Neural crest cell (in vitro differentiated cells): Measurements from ENCODE around the gene SMIM24. TPM values are rescaled to one million over a fixed set of nuclear protein-coding genes. Genes with fewer than 3 reads are reported as not detected.

Experiments used
- DNase-seq: peaks from one replicate; pipeline ENCODE4 v3.0.0; 2021; ENCODE audit warnings: low read depth, mixed read lengths, low spot score
- H3K27ac Mint-ChIP-seq: one replicate; pipeline ENCODE4 v1.8.0; 2021; ENCODE audit warnings: mild to moderate bottlenecking, mixed read lengths; ENCODE audit not compliant: unreplicated experiment
- H3K27me3 Mint-ChIP-seq: 2 replicates; pipeline ENCODE4 v1.8.0; 2021; ENCODE audit warnings: low read depth, mild to moderate bottlenecking, mixed read lengths
- H3K36me3 Mint-ChIP-seq: 2 replicates; pipeline ENCODE4 v1.8.0; 2021; ENCODE audit warnings: low read depth, mild to moderate bottlenecking, mixed read lengths
- H3K4me1 Mint-ChIP-seq: 2 replicates; pipeline ENCODE4 v1.8.0; 2021; ENCODE audit warnings: mixed read lengths
- H3K4me3 Mint-ChIP-seq: one replicate; pipeline ENCODE4 v1.8.0; 2021; ENCODE audit warnings: mild to moderate bottlenecking, mixed read lengths
- H3K9me3 Mint-ChIP-seq: 2 replicates; pipeline ENCODE4 v1.8.0; 2021; ENCODE audit warnings: mixed read lengths
- CTCF ChIP-seq: fragments of 200-600 bp; sonication (generic); conservative IDR thresholded peaks from 2 replicates; pipeline ENCODE4 v1.5.0; 2021; ENCODE audit warnings: antibody characterized with exemption, mild to moderate bottlenecking
- total RNA-seq: library from RNA; stranded (reverse); gene quantifications from 2 replicates; pipeline ENCODE4 v1.2.1, GENCODE V29; 2021

Gene SMIM24
- total RNA-seq, 1 donor from 2014 or later = not detected

GRCh38 chr19:3466635-3467034, 13.7 kb downstream of the SMIM24 start:
- DNase-seq = no peak
- H3K36me3 Mint-ChIP-seq = no peaks in the 10 kb centered on the region
- peaks cover 5% of the 10 kb centered on the region for H3K4me1 Mint-ChIP-seq
- peaks cover 80% of the 10 kb centered on the region for H3K27me3 Mint-ChIP-seq
- TF ChIP-seq CTCF = no peak
- H3K4me3 Mint-ChIP-seq = no peak overlapping the region
- peaks cover 4% of the 10 kb centered on the region for H3K9me3 Mint-ChIP-seq
- H3K27ac Mint-ChIP-seq = no peak overlapping the region

- Mint-ChIP-seq H3K36me3 (no peaks in the 10 kb centered on the region), H3K4me3 (no peak overlapping the region), H3K27me3 (peaks cover 81% of the 10 kb centered on the region), H3K4me1 (peaks cover 5% of the 10 kb centered on the region), H3K27ac (no peak overlapping the region), H3K9me3 (peaks cover 4% of the 10 kb centered on the region)
- no peak for TF ChIP-seq CTCF
- DNase-seq = no peak
Measured at GRCh38 chr19:3465552-3465951, 14.8 kb downstream of the SMIM24 start.

GRCh38 chr19:3464587-3465235, 15.6 kb downstream of the SMIM24 start:
- TF ChIP-seq CTCF = no peak
- H3K4me3 Mint-ChIP-seq = no peak overlapping the region
- no peak for DNase-seq

GRCh38 chr19:3463714-3464586, 16.4 kb downstream of the SMIM24 start:
- no peak for TF ChIP-seq CTCF
- no peak overlapping the region for H3K4me3 Mint-ChIP-seq
- H3K27ac Mint-ChIP-seq = no peak overlapping the region
- H3K27me3 Mint-ChIP-seq = peaks cover 80% of the 10 kb centered on the region
- DNase-seq = no peak
- H3K4me1 Mint-ChIP-seq = peaks cover 9% of the 10 kb centered on the region
- H3K36me3 Mint-ChIP-seq = no peaks in the 10 kb centered on the region
- H3K9me3 Mint-ChIP-seq = peaks cover 4% of the 10 kb centered on the region

More at GRCh38 chr19:3464587-3465235, 15.6 kb downstream of the SMIM24 start:
- Mint-ChIP-seq H3K36me3 (no peaks in the 10 kb centered on the region), H3K4me1 (peaks cover 5% of the 10 kb centered on the region), H3K9me3 (peaks cover 4% of the 10 kb centered on the region), H3K27ac (no peak overlapping the region), H3K27me3 (peaks cover 80% of the 10 kb centered on the region)

GRCh38 chr19:3462991-3463713, 17.2 kb downstream of the SMIM24 start:
- TF ChIP-seq CTCF = no peak
- H3K9me3 Mint-ChIP-seq = peaks cover 2% of the 10 kb centered on the region
- no peak overlapping the region for H3K4me3 Mint-ChIP-seq
- no peak for DNase-seq
- H3K27ac Mint-ChIP-seq = no peak overlapping the region
- no peaks in the 10 kb centered on the region for H3K36me3 Mint-ChIP-seq
- H3K27me3 Mint-ChIP-seq = peaks cover 83% of the 10 kb centered on the region
- H3K4me1 Mint-ChIP-seq = peaks cover 14% of the 10 kb centered on the region
